ENCODE data around the gene ETF1.

- TF ChIP-seq, protein P1, sequence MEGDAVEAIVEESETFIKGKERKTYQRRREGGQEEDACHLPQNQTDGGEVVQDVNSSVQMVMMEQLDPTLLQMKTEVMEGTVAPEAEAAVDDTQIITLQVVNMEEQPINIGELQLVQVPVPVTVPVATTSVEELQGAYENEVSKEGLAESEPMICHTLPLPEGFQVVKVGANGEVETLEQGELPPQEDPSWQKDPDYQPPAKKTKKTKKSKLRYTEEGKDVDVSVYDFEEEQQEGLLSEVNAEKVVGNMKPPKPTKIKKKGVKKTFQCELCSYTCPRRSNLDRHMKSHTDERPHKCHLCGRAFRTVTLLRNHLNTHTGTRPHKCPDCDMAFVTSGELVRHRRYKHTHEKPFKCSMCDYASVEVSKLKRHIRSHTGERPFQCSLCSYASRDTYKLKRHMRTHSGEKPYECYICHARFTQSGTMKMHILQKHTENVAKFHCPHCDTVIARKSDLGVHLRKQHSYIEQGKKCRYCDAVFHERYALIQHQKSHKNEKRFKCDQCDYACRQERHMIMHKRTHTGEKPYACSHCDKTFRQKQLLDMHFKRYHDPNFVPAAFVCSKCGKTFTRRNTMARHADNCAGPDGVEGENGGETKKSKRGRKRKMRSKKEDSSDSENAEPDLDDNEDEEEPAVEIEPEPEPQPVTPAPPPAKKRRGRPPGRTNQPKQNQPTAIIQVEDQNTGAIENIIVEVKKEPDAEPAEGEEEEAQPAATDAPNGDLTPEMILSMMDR (IDR thresholded peaks at IDR 0.05), result no peak
- no peak for TF ChIP-seq POLR2A (IDR thresholded peaks at IDR 0.05)
These were observed 50.4 kb downstream of the ETF1 start for GRCh38 chr5:138492560-138493045.

Data from testis (tissue), 2 donors.